DOHH2 (cell line): ENCODE data around the gene TSPAN32.

Experiments
- H3F3A ChIP-seq: fragments of 200-600 bp; sonication (generic), shearing (Covaris generic); 2 replicates; pipeline ENCODE4 v1.6.0; 2016; ENCODE audit warnings: antibody characterized with exemption, mild to moderate bottlenecking; ENCODE audit not compliant: control insufficient read depth, insufficient read depth
- H3K27ac ChIP-seq: fragments of 200-600 bp; sonication (generic); 2 replicates; pipeline ENCODE4 v1.5.1; 2014; ENCODE audit warnings: low read depth, mild to moderate bottlenecking, low read length, moderate library complexity
- H3K27me3 ChIP-seq: fragments of 200-600 bp; sonication (generic); 2 replicates; pipeline ENCODE4 v1.6.1; 2014; ENCODE audit warnings: mild to moderate bottlenecking, low read length, mixed read lengths; ENCODE audit not compliant: control insufficient read depth
- H3K36me3 ChIP-seq: fragments of 200-600 bp; sonication (generic); 2 replicates; pipeline ENCODE4 v1.6.1; 2014; ENCODE audit warnings: mild to moderate bottlenecking, low read length, moderate library complexity, mixed read lengths; ENCODE audit not compliant: control insufficient read depth
- H3K4me1 ChIP-seq: fragments of 200-600 bp; sonication (generic); 2 replicates; pipeline ENCODE4 v1.6.1; 2014; ENCODE audit warnings: mild to moderate bottlenecking, low read length, mixed read lengths; ENCODE audit not compliant: control insufficient read depth
- H3K4me2 ChIP-seq: fragments of 200-600 bp; sonication (generic); 2 replicates; pipeline ENCODE4 v1.6.0; 2014; ENCODE audit warnings: mild to moderate bottlenecking, low read length, moderate library complexity
- H3K4me3 ChIP-seq: fragments of 200-600 bp; sonication (generic); 2 replicates; pipeline ENCODE4 v1.5.1; 2014; ENCODE audit warnings: mild to moderate bottlenecking, low read length, mixed read lengths
- H3K79me2 ChIP-seq: fragments of 200-600 bp; sonication (generic); 2 replicates; pipeline ENCODE4 v1.6.1; 2014; ENCODE audit warnings: mild to moderate bottlenecking, low read length, mixed read lengths; ENCODE audit not compliant: control insufficient read depth
- H3K9me2 ChIP-seq: fragments of 200-600 bp; sonication (generic); replicated peaks from 2 replicates; pipeline ENCODE4 v1.6.1; 2014; ENCODE audit warnings: mild to moderate bottlenecking, low read length, mixed read lengths; ENCODE audit not compliant: control insufficient read depth
- H3K9me3 ChIP-seq: fragments of 200-600 bp; sonication (generic); 2 replicates; pipeline ENCODE4 v1.6.1; 2014; ENCODE audit warnings: antibody characterized with exemption, low read length, mixed read lengths; ENCODE audit not compliant: control insufficient read depth, insufficient read depth
- H4K20me1 ChIP-seq: fragments of 200-600 bp; sonication (generic); 2 replicates; pipeline ENCODE4 v1.6.0; 2014; ENCODE audit warnings: low read depth, mild to moderate bottlenecking, antibody characterized with exemption, low read length, moderate library complexity; ENCODE audit not compliant: control insufficient read depth, insufficient read depth
- CTCF ChIP-seq: fragments of 200-600 bp; sonication (generic); IDR thresholded peaks from one replicate; pipeline ENCODE4 v1.5.1; 2014; ENCODE audit warnings: antibody characterized with exemption, mild to moderate bottlenecking, low read depth, low read length; ENCODE audit not compliant: poor library complexity, severe bottlenecking
- EZH2phosphoT487 ChIP-seq: fragments of 200-600 bp; sonication (generic); IDR thresholded peaks from 2 replicates; pipeline ENCODE4 v1.6.1; 2017; ENCODE audit warnings: borderline replicate concordance, mild to moderate bottlenecking, antibody characterized with exemption, low read length, moderate library complexity, mixed read lengths

The TSPAN32 gene

GRCh38 chr11:2256951-2257700 lies 44.7 kb upstream of the TSPAN32 start:
- no peaks in the 10 kb centered on the region for H3K79me2 ChIP-seq
- H3K4me3 ChIP-seq: no peak overlapping the region
- H3F3A ChIP-seq: no peaks in the 10 kb centered on the region
- TF ChIP-seq CTCF (no peak), EZH2phosphoT487 (no peak)
- no peak overlapping the region for H3K27ac ChIP-seq
- H3K9me2 ChIP-seq: no peaks in the 10 kb centered on the region
- H3K36me3 ChIP-seq: no peaks in the 10 kb centered on the region
- H3K4me1 ChIP-seq: no peaks in the 10 kb centered on the region
- no peaks in the 10 kb centered on the region for H3K27me3 ChIP-seq
- H3K9me3 ChIP-seq: no peaks in the 10 kb centered on the region
- no peak overlapping the region for H3K4me2 ChIP-seq
- H4K20me1 ChIP-seq: no peaks in the 10 kb centered on the region

DNA sequence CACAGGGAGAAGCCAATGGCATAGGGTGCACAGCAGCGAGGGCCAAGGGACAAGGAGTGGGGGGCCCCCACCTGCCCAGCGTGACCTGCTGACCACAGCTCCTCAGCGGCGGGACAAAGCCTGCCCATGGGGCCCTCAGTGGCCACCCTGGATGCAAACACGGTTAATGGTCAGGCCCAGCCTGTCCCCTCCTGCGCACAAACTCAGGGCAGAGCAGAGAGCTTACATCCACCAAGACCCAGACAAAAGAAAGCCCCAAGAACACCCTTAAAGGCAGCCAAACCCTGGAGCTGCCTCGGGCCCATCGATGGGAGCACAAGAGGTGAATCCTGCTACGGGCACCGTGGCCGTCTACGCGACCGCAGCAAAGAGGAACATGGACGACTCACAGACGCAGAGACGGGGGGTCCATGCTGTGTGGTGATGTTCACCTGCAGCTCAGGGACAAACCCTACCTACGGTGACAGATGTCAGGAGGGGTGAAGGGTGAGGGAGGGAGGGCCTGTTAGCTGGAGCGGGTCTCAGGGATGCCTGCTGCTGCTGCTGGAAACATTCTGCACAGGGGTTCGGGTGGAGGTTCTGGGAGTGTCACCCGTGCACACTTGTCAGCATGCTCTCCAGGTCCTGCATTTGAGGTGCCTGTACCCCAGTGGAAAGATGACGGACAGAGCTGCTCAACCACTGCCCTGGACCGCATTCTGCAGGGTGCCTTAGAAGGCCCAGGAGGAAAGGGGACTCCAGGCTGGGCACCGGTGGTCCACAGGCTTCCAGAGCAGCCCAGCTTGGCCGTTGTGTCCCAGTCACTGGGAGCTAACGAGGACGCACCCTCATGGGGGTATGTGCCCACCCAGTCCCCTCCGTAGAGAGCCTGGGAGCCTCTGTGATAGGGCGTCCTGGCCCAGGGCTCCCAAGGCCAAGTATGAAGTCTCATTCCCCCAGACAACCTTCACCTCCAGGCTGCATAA lies 43.0 kb upstream of the TSPAN32 start:
- Histone ChIP-seq H3F3A (no peaks in the 10 kb centered on the region), H3K9me3 (no peaks in the 10 kb centered on the region), H4K20me1 (no peaks in the 10 kb centered on the region), H3K79me2 (no peaks in the 10 kb centered on the region), H3K9me2 (no peaks in the 10 kb centered on the region), H3K4me3 (no peak overlapping the region), H3K4me2 (no peak overlapping the region), H3K4me1 (no peaks in the 10 kb centered on the region), H3K27me3 (no peaks in the 10 kb centered on the region), H3K36me3 (no peaks in the 10 kb centered on the region), H3K27ac (no peak overlapping the region)
- TF ChIP-seq CTCF (no peak), EZH2phosphoT487 (no peak)

GRCh38 chr11:2259466-2259830 lies 42.4 kb upstream of the TSPAN32 start:
- TF ChIP-seq CTCF: no peak
- TF ChIP-seq EZH2phosphoT487: no peak

More at GRCh38 chr11:2259466-2259830, 42.4 kb upstream of the TSPAN32 start:
- no peaks in the 10 kb centered on the region for H3K9me2 ChIP-seq
- H3K4me1 ChIP-seq: no peaks in the 10 kb centered on the region
- H3K27ac ChIP-seq: no peak overlapping the region
- H3K27me3 ChIP-seq: no peaks in the 10 kb centered on the region
- H3K4me3 ChIP-seq: no peak overlapping the region
- no peaks in the 10 kb centered on the region for H3K79me2 ChIP-seq
- H4K20me1 ChIP-seq: no peaks in the 10 kb centered on the region
- H3K4me2 ChIP-seq: no peak overlapping the region
- no peaks in the 10 kb centered on the region for H3K36me3 ChIP-seq
- no peaks in the 10 kb centered on the region for H3F3A ChIP-seq
- H3K9me3 ChIP-seq: no peaks in the 10 kb centered on the region
